ENCODE data around the gene TMEM231. TPM values are rescaled to one million over a fixed set of nuclear protein-coding genes. Genes with fewer than 3 reads are reported as not detected.
"Not testable (repeated sequence)": the region's sequence is repeated elsewhere in the genome, so short reads cannot be mapped to it uniquely, and the experiment has no call there.

The TMEM231 gene
- total RNA-seq, 1 donor from 2014 or later: 1.6 TPM

GRCh38 chr16:75567911-75568310, 11.9 kb upstream of the TMEM231 start:
- intact Hi-C loops (cut with micrococcal nuclease): loop anchor here (2.0 to 5.0 kb wide), 4 partner anchors 17 to 871 kb away; partner anchors contain the start of gene WDR59

- intact Hi-C loops (cut with micrococcal nuclease): loop anchor here (1.0 to 5.0 kb wide), 13 partner anchors 11 to 1623 kb away; partner anchors contain the start of genes ADAT1, CFDP1, GLG1 and KARS1
Measured at GRCh38 chr16:75566758-75567255, 10.8 kb upstream of the TMEM231 start.

DNA sequence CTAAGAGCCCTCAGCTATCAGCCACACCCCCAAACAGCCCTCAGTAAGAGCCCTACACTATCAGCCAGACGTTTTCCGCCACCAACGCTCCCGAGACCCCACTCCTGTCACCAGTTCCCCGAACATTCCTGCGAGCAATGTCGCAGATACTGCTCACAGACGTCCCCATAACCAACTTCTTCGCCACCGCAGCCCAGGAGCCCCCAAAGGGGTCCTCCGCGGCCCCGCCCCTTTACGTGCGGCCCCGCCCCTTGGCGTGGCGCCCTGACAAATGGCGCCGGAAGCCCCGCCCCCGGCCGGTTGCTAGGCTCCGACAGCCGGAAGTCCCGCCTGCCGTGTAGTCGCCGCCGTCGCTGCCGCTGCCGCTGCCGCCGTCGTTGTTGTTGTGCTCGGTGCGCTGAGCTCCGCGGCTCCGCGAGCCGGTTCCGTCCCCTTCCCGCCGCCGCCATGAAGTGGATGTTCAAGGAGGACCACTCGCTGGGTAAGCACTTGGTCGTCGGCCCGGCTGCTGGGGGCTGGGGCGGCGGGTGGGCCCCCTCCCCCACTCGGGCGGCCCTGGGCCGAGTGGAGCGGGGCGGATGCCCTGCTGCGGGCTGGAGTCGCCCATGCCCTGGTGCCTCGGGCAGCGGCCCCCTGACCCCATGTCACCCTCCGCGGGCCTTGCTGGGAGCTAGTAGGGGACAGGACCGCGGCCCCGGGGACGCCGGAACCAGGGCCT, 10.1 kb upstream of the TMEM231 start, which contains the start of gene GABARAPL2:
TSS of gene GABARAPL2 (plus strand) at position 340 of the 718 bp plus-strand sequence. CDS start at position 448, 108 bp downstream.
- intact Hi-C loops (cut with micrococcal nuclease): loop anchor here (1.0 to 5.0 kb wide), 13 partner anchors 10 to 1624 kb away; partner anchors contain the start of genes ADAT1, CFDP1, GLG1 and KARS1

DNA sequence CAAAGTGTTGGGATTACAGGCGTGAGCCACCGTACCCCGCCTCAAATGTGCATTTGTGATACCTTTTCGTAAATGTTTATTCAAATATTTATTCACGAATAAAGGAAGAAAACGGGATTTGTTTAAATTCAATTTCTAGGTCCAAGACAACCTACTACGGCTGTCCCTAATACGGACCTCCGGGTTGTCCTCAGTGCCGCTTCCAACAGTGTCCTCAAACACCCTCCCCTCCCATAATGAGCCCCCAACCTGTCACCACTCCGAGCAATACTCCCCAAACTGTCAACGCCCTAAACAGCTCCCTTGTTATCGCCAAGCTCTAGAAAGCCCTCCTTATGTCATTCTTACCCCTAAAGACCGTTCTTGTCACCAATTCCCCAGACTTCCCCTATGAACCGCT, 9.6 kb upstream of the TMEM231 start:
- intact Hi-C loops (cut with micrococcal nuclease): loop anchor here (1.0 to 5.0 kb wide), 14 partner anchors 9 to 1625 kb away; partner anchors contain the start of genes ADAT1, CFDP1, GLG1 and KARS1

GRCh38 chr16:75559564-75560372, 3.7 kb upstream of the TMEM231 start:
- intact Hi-C loops (cut with micrococcal nuclease): no loop called here

GRCh38 chr16:75558846-75559401, 2.9 kb upstream of the TMEM231 start:
- intact Hi-C loops (cut with micrococcal nuclease): no loop called here

- intact Hi-C loops (cut with micrococcal nuclease): loop anchor here (1.0 to 2.0 kb wide), 10 partner anchors 10 to 1260 kb away; partner anchors contain the start of genes ADAT1, CFDP1, GABARAPL2 and KARS1
Measured at GRCh38 chr16:75556431-75556950, 439 bp upstream of the TMEM231 start.

- intact Hi-C loops (cut with micrococcal nuclease): no loop called here
Measured at GRCh38 chr16:75555213-75555706, 792 bp downstream of the TMEM231 start.

DNA sequence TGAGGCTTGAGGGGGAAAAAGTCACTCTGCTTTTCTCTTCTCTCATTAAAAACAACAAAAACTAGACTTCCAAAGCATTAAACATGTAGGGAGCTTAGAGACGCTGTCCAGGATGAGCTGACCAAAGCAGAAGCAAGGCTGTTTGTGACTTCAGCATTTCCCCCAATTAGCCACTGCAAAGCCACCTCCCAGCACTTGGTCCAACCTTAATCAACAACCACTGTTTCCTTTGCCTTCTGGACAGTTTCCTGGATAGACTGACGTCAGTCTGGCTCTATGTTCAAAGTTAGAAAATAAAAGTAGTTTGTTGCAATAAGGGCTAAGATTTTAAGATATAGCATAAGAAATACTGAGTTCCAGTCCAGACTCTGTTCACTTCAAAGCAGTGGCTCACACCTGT, 3.1 kb downstream of the TMEM231 start:
- intact Hi-C loops (cut with micrococcal nuclease): no loop called here

- intact Hi-C loops (cut with micrococcal nuclease): loop anchor here (1.0 to 2.0 kb wide), 4 partner anchors 17 to 79 kb away; partner anchors contain the start of gene GABARAPL2
Measured at GRCh38 chr16:75550211-75550662, 5.8 kb downstream of the TMEM231 start.

GRCh38 chr16:75548456-75548855, 7.6 kb downstream of the TMEM231 start:
- intact Hi-C loops (cut with micrococcal nuclease): not testable (repeated sequence)

DNA sequence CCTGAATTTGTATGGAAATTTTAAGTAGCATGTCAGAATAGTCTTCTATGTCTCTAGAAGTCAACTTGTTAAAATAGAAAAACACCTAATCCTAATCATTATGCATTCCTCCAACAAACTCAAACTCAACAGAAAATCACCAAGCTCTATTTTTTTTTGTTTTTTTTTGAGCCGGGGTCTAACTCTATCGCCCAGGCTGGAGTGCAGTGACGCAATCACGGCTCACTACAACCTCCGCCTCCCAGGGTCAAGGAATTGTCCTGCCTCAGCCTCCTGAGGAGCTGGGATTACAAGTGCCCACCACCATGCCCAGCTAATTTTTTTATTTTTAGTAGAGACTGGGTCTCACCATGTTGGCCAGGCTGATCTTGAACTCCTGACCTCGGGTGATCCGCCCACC, 9.8 kb downstream of the TMEM231 start:
- intact Hi-C loops (cut with micrococcal nuclease): no loop called here

DNA sequence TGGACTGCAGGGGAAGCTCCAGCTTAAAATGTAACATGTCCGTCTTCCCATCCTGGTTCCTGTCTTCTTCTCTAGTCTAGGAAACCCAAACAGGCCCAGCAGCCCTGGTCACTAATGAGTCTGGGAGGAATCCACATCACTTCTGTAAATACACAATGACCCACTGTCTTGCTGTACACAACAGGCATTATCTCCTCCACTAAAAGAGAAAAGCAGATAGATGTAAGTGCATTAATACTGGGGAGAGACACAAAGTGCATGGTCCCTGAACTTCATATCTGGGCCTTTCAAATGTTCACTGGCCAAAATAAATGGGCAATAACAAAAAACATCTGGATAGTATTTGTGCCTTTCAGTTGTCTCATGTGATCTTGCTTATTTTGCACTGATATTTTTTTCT, 10.2 kb downstream of the TMEM231 start:
- intact Hi-C loops (cut with micrococcal nuclease): not testable (repeated sequence)

DNA sequence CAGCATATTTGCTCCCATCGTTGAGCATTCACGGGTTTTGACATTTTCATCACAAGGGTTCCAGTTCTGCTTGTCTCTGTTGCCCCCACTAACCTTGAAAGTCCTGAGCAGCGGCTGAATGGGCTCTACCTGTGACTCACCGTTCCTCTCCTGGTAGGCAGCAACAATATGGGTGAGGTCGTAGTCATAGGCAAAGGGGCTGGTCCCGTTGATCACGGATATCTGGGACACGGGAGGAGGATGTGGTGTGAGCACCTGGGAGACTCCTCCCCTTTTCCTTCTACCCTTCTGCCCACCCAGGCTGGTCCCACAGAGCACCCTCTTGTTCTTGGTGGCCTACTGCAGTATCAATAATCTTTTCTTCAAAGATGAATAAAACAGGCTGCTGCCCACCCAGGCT, 13.6 kb downstream of the TMEM231 start:
- intact Hi-C loops (cut with micrococcal nuclease): not testable (repeated sequence)

DNA sequence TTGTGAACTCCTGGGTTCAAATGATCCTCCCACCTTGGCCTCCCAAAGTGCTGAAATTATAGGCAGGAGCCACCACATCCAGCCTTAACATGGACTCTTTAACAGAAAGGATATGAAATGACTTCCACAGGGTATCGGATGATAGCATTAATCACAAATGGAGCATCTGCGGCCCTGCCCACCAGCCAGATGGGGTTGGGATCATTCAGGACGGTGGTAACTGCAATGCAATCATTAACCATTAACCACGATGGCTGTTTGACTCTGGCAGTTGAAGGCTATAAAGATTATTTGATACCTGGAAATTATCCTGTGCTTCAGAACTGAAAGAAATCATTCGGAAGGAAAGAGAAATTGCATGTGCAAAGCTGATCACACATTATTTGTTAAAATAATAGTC, 14.8 kb downstream of the TMEM231 start:
- intact Hi-C loops (cut with micrococcal nuclease): no loop called here

GRCh38 chr16:75538882-75539565, 17.0 kb downstream of the TMEM231 start:
- intact Hi-C loops (cut with micrococcal nuclease): not testable (repeated sequence)

GRCh38 chr16:75537776-75538175, 18.3 kb downstream of the TMEM231 start:
- intact Hi-C loops (cut with micrococcal nuclease): no loop called here

DNA sequence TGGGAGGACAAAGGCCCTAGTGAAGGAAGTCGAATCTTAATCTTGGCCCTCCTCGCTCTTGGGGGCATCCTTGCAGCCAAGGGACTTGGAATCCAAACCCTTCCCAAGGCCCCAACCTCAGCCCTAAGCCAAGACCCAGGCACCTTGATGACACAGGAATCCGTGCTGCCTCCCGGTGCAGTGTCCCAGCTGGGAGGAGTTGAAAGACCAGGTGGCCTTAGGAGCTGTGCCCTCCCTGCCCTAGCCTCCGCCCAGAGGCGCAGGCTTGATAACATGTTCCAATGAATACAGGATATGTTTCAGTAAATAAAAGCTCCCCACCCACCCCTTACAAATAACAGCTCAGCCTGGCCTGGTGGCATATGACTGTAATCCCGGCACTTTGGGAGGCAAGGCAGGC, 20.2 kb downstream of the TMEM231 start, which contains the start of gene CHST5:
TSS of gene CHST5 (minus strand) at position 208 of the 400 bp plus-strand sequence. CDS start 5,724 bp downstream, outside the sequence.
- intact Hi-C loops (cut with micrococcal nuclease): no loop called here

DNA sequence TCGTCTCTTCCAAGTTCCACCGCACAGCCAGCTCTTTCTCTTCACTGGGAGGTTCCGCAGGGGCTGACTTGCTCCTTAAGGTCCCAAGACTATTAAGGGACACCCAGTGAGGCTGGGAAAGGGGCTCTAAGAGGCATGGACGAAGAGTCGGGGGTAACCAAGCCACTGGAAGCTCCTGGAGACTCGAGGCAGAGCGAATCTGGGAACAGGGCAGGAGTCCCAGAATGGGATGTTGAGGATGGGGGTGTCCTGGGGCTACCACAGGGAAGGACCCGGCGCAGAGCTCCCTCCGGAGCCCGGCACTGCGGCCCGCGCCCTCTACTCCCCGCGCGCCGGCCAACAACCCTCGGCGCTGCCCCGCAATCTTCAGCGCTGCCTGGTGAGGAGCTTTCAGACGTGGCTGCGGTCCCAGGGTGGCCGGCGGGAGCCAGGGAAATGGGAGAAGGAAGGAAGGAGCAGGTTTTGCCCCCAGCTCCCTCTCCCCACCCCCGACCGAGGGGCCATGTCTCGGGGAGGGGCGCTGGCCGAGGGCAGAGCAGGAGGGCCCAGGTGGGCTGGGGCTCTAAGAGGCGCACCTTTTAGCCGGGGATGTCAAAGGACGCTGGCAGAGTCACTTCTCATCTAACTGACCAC, 20.7 kb downstream of the TMEM231 start:
- intact Hi-C loops (cut with micrococcal nuclease): no loop called here
